A549 treated with dexamethasone at 1 μM for 4 hours (cell line): ENCODE measurements around the gene FGF6. TPM values are rescaled to one million over a fixed set of nuclear protein-coding genes. Genes with fewer than 3 reads are reported as not detected.

ENCODE experiments used
- total RNA-seq: library from RNA; stranded (reverse); fragments of 200-300 nt; extraction: Qiagen RNA extraction; gene quantifications from 5 replicates; pipeline ENCODE4 v1.2.3, GENCODE V29; 2022

The FGF6 gene
- not detected in 5 replicates for total RNA-seq

GRCh38 chr12:4445156-4446101 lies at the start of gene FGF6:
FGF6 (minus strand) TSS chr12:4445815; CDS start chr12:4445570, 245 bp downstream.

Other genes with a start within 250 kb of the FGF6 start
- gene CCND2, start 172.1 kb downstream of the FGF6 start, total RNA-seq = 0.01 to 0.02 TPM in 2 of 5 replicates, not detected in the others
- 42.4 to 50.2 TPM (median 49.5 TPM) in 5 replicates for gene TIGAR, start 124.6 kb downstream of the FGF6 start, total RNA-seq
- gene FGF23, start 66.1 kb downstream of the FGF6 start, total RNA-seq = not detected in 5 replicates
- 14.9 to 20.8 TPM (median 18.0 TPM) in 5 replicates for gene RAD51AP1, start 93.1 kb upstream of the FGF6 start, total RNA-seq
- 41.6 to 52.9 TPM (median 42.8 TPM) in 5 replicates for gene DYRK4, start 116.4 kb upstream of the FGF6 start, total RNA-seq
- gene AKAP3, start 203.2 kb upstream of the FGF6 start, total RNA-seq = 0.02 to 0.30 TPM (median 0.11 TPM) in 5 replicates
- gene NDUFA9, start 203.3 kb upstream of the FGF6 start, total RNA-seq = 98.7 to 126 TPM (median 114 TPM) in 5 replicates